HEK293 (cell line): ENCODE measurements around the gene LPA.

Source experiments
- CTCF ChIP-seq: fragments of 450-650 bp; formaldehyde crosslinking; IDR thresholded peaks from 2 replicates; pipeline ENCODE4 v1.5.1; 2016; ENCODE audit warnings: missing biosample characterization, missing genetic modification characterization
- PRDM10 ChIP-seq: fragments of 450-650 bp; formaldehyde crosslinking; IDR thresholded peaks from 2 replicates; pipeline ENCODE4 v1.5.1; 2016; ENCODE audit warnings: missing biosample characterization, missing genetic modification characterization
- TCF7L2 ChIP-seq: IDR thresholded peaks from 2 replicates; pipeline ENCODE4 v1.6.1; 2011; ENCODE audit warnings: low read depth, mild to moderate bottlenecking, inconsistent platforms, low read length, moderate library complexity, borderline replicate concordance
- ZBTB17 ChIP-seq: fragments of 450-650 bp; formaldehyde crosslinking; IDR thresholded peaks from 2 replicates; pipeline ENCODE4 v1.5.1; 2016; ENCODE audit warnings: missing biosample characterization, missing genetic modification characterization
- ZFP41 ChIP-seq: fragments of 450-650 bp; formaldehyde crosslinking; IDR thresholded peaks from 2 replicates; pipeline ENCODE4 v1.5.1; 2016; ENCODE audit warnings: missing biosample characterization, missing genetic modification characterization, borderline replicate concordance
- ZNF394 ChIP-seq: fragments of 450-650 bp; formaldehyde crosslinking; IDR thresholded peaks from 2 replicates; pipeline ENCODE4 v1.5.1; 2016; ENCODE audit warnings: missing biosample characterization, missing genetic modification characterization, mild to moderate bottlenecking, moderate library complexity, borderline replicate concordance
- ZNF580 ChIP-seq: fragments of 450-650 bp; formaldehyde crosslinking; IDR thresholded peaks from 2 replicates; pipeline ENCODE4 v1.5.1; 2016; ENCODE audit warnings: missing biosample characterization, missing genetic modification characterization

GRCh38 chr6:160531826-160532225, 132.2 kb downstream of the LPA start:
- TF ChIP-seq CTCF (tag by site-specific recombination) (no peak), ZBTB17 (no peak), ZNF394 (tag by site-specific recombination) (no peak), ZNF580 (no peak), TCF7L2 (no peak), PRDM10 (tag by site-specific recombination) (no peak), ZFP41 (no peak)
